Loucy (cell line): ENCODE data around the gene ADAM8.
"Not testable (repeated sequence)": the region's sequence is repeated elsewhere in the genome, so short reads cannot be mapped to it uniquely, and the experiment has no call there.

ENCODE experiments used
- H2AFZ ChIP-seq: fragments of 200-600 bp; sonication (generic); 2 replicates; pipeline ENCODE4 v1.6.0; 2016; ENCODE audit warnings: antibody characterized with exemption, mild to moderate bottlenecking, low read length, moderate library complexity
- H3F3A ChIP-seq: fragments of 200-600 bp; 2 replicates; pipeline ENCODE4 v1.6.0; 2016; ENCODE audit warnings: antibody characterized with exemption, low read depth, mild to moderate bottlenecking
- H3K27me3 ChIP-seq: fragments of 200-600 bp; sonication (generic); 2 replicates; pipeline ENCODE4 v1.6.1; 2014; ENCODE audit warnings: low read length, mild to moderate bottlenecking; ENCODE audit not compliant: insufficient read depth, poor library complexity, severe bottlenecking
- H3K36me3 ChIP-seq: fragments of 200-600 bp; sonication (generic); 2 replicates; pipeline ENCODE4 v1.6.1; 2016; ENCODE audit warnings: low read length; ENCODE audit not compliant: insufficient read depth
- H3K4me1 ChIP-seq: fragments of 200-600 bp; sonication (generic); 2 replicates; pipeline ENCODE4 v1.5.1; 2014; ENCODE audit warnings: low read length, mild to moderate bottlenecking; ENCODE audit not compliant: insufficient read depth, poor library complexity, severe bottlenecking
- H3K4me2 ChIP-seq: fragments of 200-600 bp; sonication (generic); 2 replicates; pipeline ENCODE4 v1.6.0; 2014; ENCODE audit warnings: antibody characterized with exemption, low read length, low read depth, mild to moderate bottlenecking; ENCODE audit not compliant: poor library complexity, severe bottlenecking
- H3K4me3 ChIP-seq: fragments of 200-600 bp; sonication (generic); 2 replicates; pipeline ENCODE4 v1.5.1; 2014; ENCODE audit warnings: low read length, mild to moderate bottlenecking, mixed read lengths; ENCODE audit not compliant: poor library complexity, severe bottlenecking
- H3K79me2 ChIP-seq: fragments of 200-600 bp; sonication (generic); 2 replicates; pipeline ENCODE4 v1.6.1; 2014; ENCODE audit warnings: low read length; ENCODE audit not compliant: insufficient read depth
- H3K9ac ChIP-seq: fragments of 200-600 bp; sonication (generic); 2 replicates; pipeline ENCODE4 v1.6.0; 2014; ENCODE audit warnings: mild to moderate bottlenecking, low read depth, low read length, moderate library complexity; ENCODE audit not compliant: poor library complexity, severe bottlenecking
- H3K9me2 ChIP-seq: fragments of 200-600 bp; sonication (generic); replicated peaks from 2 replicates; pipeline ENCODE4 v1.6.1; 2016; ENCODE audit warnings: low read depth, low read length, mixed read lengths
- H3K9me3 ChIP-seq: fragments of 200-600 bp; sonication (generic); 2 replicates; pipeline ENCODE4 v1.6.1; 2014; ENCODE audit warnings: mild to moderate bottlenecking, antibody characterized with exemption, low read length, low read depth; ENCODE audit not compliant: insufficient read depth
- H4K20me1 ChIP-seq: fragments of 200-600 bp; sonication (generic); 2 replicates; pipeline ENCODE4 v1.6.0; 2014; ENCODE audit warnings: antibody characterized with exemption, low read length, mild to moderate bottlenecking; ENCODE audit not compliant: insufficient read depth, poor library complexity, severe bottlenecking
- CTCF ChIP-seq: fragments of 200-600 bp; sonication (generic); conservative IDR thresholded peaks from 2 replicates; pipeline ENCODE4 v1.5.1; 2014; ENCODE audit warnings: mild to moderate bottlenecking, antibody characterized with exemption, low read length
- EZH2phosphoT487 ChIP-seq: fragments of 200-600 bp; IDR thresholded peaks from 2 replicates; pipeline ENCODE4 v1.6.1; 2018; ENCODE audit warnings: antibody characterized with exemption, mild to moderate bottlenecking, moderate library complexity, borderline replicate concordance

The ADAM8 gene

GRCh38 chr10:133235932-133236331 lies 40.7 kb downstream of the ADAM8 start:
- Histone ChIP-seq H3F3A (no peaks in the 10 kb centered on the region), H3K9me2 (no peaks in the 10 kb centered on the region), H3K79me2 (no peaks in the 10 kb centered on the region), H3K36me3 (no peaks in the 10 kb centered on the region), H3K27me3 (no peaks in the 10 kb centered on the region), H2AFZ (no peak overlapping the region), H3K9ac (no peak overlapping the region), H3K4me3 (no peak overlapping the region), H3K9me3 (peaks cover 4% of the 10 kb centered on the region; the same call in 1 of the 2 replicates), H4K20me1 (no peaks in the 10 kb centered on the region), H3K4me2 (no peak overlapping the region), H3K4me1 (no peaks in the 10 kb centered on the region)
- no peak for TF ChIP-seq EZH2phosphoT487
- no peak for TF ChIP-seq CTCF

- TF ChIP-seq EZH2phosphoT487: no peak
- TF ChIP-seq CTCF: no peak
- Histone ChIP-seq H3K9me3 (peaks cover 4% of the 10 kb centered on the region; the same call in 1 of the 2 replicates), H2AFZ (no peak overlapping the region), H3K4me3 (no peak overlapping the region), H3K79me2 (no peaks in the 10 kb centered on the region), H3K4me2 (no peak overlapping the region), H3K36me3 (no peaks in the 10 kb centered on the region), H3K9me2 (no peaks in the 10 kb centered on the region), H3F3A (no peaks in the 10 kb centered on the region), H3K9ac (no peak overlapping the region), H3K4me1 (no peaks in the 10 kb centered on the region), H4K20me1 (no peaks in the 10 kb centered on the region), H3K27me3 (no peaks in the 10 kb centered on the region)
These were observed 41.3 kb downstream of the ADAM8 start for GRCh38 chr10:133235265-133235855.

GRCh38 chr10:133234796-133235195 lies 41.9 kb downstream of the ADAM8 start:
- not testable (repeated sequence) for H3K9me2 ChIP-seq, H2AFZ ChIP-seq, H3K4me2 ChIP-seq, H3K4me3 ChIP-seq, H3K27me3 ChIP-seq, H3K4me1 ChIP-seq, H3K9me3 ChIP-seq, H4K20me1 ChIP-seq, H3K36me3 ChIP-seq, H3F3A ChIP-seq, H3K79me2 ChIP-seq, H3K9ac ChIP-seq

GRCh38 chr10:133231946-133232574 lies 44.6 kb downstream of the ADAM8 start:
- Histone ChIP-seq H3K9me2 (no peaks in the 10 kb centered on the region), H3K9ac (no peak overlapping the region), H3K79me2 (no peaks in the 10 kb centered on the region), H3F3A (no peaks in the 10 kb centered on the region), H3K27me3 (no peaks in the 10 kb centered on the region), H3K36me3 (no peaks in the 10 kb centered on the region), H3K9me3 (peaks cover 4% of the 10 kb centered on the region; the same call in 1 of the 2 replicates), H4K20me1 (no peaks in the 10 kb centered on the region), H3K4me3 (no peak overlapping the region), H3K4me2 (no peak overlapping the region), H2AFZ (no peak overlapping the region), H3K4me1 (no peaks in the 10 kb centered on the region)
- TF ChIP-seq EZH2phosphoT487 (no peak), CTCF (no peak)
